ENCODE data around the gene MED31. TPM values are rescaled to one million over a fixed set of nuclear protein-coding genes. Genes with fewer than 3 reads are reported as not detected.

Gene MED31
- total and polyA plus RNA-seq, 2 of the 13 experiments (the other 11 are each of a cell fraction or from before 2014, with no cell fraction given): 19.0 to 20.9 TPM

GRCh38 chr17:6699997-6700947 lies 48.9 kb upstream of the MED31 start (continued):
- TF ChIP-seq MAFG (CRISPR knock-in tag; IDR thresholded peaks at IDR 0.05): no peak
- TF ChIP-seq SP2 (CRISPR knock-in tag; IDR thresholded peaks at IDR 0.05): no peak
- TF ChIP-seq ZBTB7B (CRISPR knock-in tag; IDR thresholded peaks at IDR 0.05): peak; percentile 59; the same call in 1 of the 2 replicates
- TF ChIP-seq HNRNPH1 (optimal IDR thresholded peaks at IDR 0.05; ENCODE audit: low read depth, low read length): peak; percentile 46
- peak; percentile 90 for TF ChIP-seq RCOR2 (CRISPR knock-in tag; IDR thresholded peaks at IDR 0.05)
- TF ChIP-seq ZNF20 (CRISPR knock-in tag; IDR thresholded peaks at IDR 0.05): peak; percentile 97
- peak; percentile 48; the same call in 1 of the 2 replicates for TF ChIP-seq UBTF (CRISPR knock-in tag; IDR thresholded peaks at IDR 0.05)
- no peak for TF ChIP-seq ZNF672 (CRISPR knock-in tag; IDR thresholded peaks at IDR 0.05)
- TF ChIP-seq RXRB (CRISPR knock-in tag; IDR thresholded peaks at IDR 0.05; ENCODE audit: borderline replicate concordance): peak; percentile 100
- peak; percentile 91 for TF ChIP-seq HDAC2 (CRISPR knock-in tag; IDR thresholded peaks at IDR 0.05)
- TF ChIP-seq SIX4 (CRISPR knock-in tag; IDR thresholded peaks at IDR 0.05): peak; percentile 81
- peak; percentile 55; the same call in 1 of the 2 replicates for TF ChIP-seq SP140L (CRISPR knock-in tag; IDR thresholded peaks at IDR 0.05; ENCODE audit: borderline replicate concordance)
- TF ChIP-seq NFATC3 (CRISPR knock-in tag; IDR thresholded peaks at IDR 0.05): no peak
- peak; percentile 72 for TF ChIP-seq SP4 (CRISPR knock-in tag; IDR thresholded peaks at IDR 0.05)
- TF ChIP-seq ATF5 (CRISPR knock-in tag; IDR thresholded peaks at IDR 0.05; ENCODE audit: low read depth): 0 out of 2 replicates have a peak, but pooled peaks have one; percentile 43
- no peak for TF ChIP-seq ZNF253 (CRISPR knock-in tag; IDR thresholded peaks at IDR 0.05; ENCODE audit: borderline replicate concordance)
- peak; percentile 81; the same call in 1 of the 2 replicates for TF ChIP-seq HIC2 (CRISPR knock-in tag; IDR thresholded peaks at IDR 0.05; ENCODE audit: low read depth)
- peak; percentile 61; the same call in 1 of the 2 replicates for TF ChIP-seq HMGXB3 (CRISPR knock-in tag; IDR thresholded peaks at IDR 0.05; ENCODE audit: borderline replicate concordance)
- no peak; the same call in 1 of the 2 replicates for TF ChIP-seq NFYC (CRISPR knock-in tag; IDR thresholded peaks at IDR 0.05)
- TF ChIP-seq SMAD1 (CRISPR knock-in tag; IDR thresholded peaks at IDR 0.05; ENCODE audit: borderline replicate concordance, low read depth): no peak

Measured in HepG2 (cell line).